NCI-H2029 (cell line): ENCODE measurements around the gene ABHD2.
"Not testable (repeated sequence)": the region's sequence is repeated elsewhere in the genome, so short reads cannot be mapped to it uniquely, and the experiment has no call there.

Source experiments
- DNase-seq: peaks from one replicate; lab custom pipeline; 2025; lab: John Stamatoyannopoulos, UW

Gene ABHD2, protein sequence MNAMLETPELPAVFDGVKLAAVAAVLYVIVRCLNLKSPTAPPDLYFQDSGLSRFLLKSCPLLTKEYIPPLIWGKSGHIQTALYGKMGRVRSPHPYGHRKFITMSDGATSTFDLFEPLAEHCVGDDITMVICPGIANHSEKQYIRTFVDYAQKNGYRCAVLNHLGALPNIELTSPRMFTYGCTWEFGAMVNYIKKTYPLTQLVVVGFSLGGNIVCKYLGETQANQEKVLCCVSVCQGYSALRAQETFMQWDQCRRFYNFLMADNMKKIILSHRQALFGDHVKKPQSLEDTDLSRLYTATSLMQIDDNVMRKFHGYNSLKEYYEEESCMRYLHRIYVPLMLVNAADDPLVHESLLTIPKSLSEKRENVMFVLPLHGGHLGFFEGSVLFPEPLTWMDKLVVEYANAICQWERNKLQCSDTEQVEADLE

DNA sequence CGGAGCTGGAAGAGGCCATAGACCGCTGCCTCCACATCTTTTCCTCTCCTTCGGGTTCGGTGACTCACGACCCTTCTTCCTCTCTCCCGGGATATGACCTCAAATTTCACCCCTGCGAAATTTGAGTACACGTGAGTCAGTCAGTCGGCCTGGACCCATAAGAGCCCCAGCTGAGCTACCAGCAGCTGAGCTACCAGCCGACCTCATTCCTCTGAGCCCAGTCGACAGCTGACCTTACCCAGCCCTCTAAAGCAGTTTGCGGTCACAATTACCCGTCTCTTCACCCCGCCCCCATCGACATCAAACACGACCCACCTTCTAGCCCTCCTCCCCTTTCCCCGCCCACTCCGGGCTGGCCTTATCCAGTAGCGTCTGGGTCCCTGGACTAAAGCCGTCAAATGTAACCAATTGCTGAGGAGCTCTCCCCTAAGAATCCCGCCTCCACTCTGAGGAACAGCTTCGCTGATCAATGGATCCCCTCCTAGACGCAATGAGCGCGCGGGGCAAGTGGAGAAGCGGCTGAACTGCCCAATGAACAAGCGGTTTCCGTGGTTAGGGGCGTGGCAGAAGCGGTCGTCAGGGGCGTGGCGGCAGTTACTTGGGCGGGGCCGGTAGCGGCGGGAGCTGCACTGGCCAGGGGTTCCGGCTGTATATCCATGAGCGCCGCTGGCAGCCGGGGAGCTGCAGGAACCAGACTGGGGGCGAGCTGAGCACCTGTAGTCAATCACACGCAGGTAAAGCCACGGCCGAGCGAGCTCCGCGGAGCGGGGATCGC lies at the start of gene ABHD2:
ABHD2 (plus strand) TSS at position 627 of the 775 bp plus-strand sequence. CDS start 27,872 bp downstream, outside the sequence.
- DNase-seq: peak; percentile 98

DNA sequence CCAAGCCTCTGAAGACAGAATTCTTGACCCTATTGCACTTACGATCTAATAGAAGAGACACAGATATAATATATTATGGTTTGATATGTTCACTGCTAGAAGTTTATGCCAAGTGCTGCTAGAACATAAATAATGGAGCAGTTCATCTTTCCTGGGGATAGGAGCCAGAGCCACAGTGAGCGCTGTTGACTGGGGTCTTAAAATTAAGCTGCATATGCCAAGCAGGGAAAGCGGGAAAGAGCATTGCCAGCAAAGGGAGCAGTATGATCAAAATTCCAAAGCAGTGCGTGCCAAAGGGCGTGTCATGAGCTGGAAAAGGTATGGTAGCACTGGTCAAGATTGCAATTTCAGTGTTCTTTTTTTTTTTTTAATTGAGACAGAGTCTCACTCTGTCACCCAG lies 49.1 kb upstream of the ABHD2 start:
- DNase-seq: no peak

DNA sequence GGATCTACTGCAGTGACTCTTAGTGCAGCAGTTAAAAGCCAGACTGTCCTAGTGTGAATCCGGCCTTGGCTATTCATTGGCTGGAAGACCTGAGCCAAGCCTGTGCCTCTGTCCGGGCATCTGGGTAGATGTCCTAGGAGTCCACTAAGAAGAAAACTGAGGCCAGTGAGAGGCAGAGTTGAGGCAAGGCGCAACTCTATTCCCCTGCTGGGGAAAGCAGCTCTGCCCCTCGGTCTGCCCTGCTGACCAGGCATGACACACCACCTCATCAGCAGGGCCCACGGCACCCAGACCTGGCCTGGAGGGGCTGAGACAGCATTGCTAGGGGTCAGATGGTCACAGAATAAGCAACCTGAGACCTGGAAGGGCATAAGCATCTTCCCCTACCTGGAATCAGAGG lies 46.7 kb upstream of the ABHD2 start:
- no peak for DNase-seq

DNA sequence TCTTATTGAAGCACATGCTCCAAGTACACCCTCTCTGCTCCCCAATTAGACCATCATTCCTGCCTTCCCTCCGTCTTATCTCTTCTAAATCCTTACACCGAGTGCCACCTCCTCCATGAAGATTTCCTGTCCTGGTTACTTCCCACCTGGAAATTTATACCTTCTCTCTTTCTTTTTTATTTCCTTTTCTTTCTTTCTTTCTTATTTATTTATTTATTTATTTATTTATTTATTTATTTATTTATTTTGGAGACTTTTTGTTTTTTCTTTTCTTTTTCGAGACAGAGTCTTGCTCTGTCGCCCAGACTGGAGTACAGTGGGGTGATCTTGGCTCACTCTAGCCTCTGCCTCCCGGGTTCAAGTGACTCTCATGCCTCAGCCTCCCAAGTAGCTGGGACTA lies 45.9 kb upstream of the ABHD2 start:
- DNase-seq: no peak

DNA sequence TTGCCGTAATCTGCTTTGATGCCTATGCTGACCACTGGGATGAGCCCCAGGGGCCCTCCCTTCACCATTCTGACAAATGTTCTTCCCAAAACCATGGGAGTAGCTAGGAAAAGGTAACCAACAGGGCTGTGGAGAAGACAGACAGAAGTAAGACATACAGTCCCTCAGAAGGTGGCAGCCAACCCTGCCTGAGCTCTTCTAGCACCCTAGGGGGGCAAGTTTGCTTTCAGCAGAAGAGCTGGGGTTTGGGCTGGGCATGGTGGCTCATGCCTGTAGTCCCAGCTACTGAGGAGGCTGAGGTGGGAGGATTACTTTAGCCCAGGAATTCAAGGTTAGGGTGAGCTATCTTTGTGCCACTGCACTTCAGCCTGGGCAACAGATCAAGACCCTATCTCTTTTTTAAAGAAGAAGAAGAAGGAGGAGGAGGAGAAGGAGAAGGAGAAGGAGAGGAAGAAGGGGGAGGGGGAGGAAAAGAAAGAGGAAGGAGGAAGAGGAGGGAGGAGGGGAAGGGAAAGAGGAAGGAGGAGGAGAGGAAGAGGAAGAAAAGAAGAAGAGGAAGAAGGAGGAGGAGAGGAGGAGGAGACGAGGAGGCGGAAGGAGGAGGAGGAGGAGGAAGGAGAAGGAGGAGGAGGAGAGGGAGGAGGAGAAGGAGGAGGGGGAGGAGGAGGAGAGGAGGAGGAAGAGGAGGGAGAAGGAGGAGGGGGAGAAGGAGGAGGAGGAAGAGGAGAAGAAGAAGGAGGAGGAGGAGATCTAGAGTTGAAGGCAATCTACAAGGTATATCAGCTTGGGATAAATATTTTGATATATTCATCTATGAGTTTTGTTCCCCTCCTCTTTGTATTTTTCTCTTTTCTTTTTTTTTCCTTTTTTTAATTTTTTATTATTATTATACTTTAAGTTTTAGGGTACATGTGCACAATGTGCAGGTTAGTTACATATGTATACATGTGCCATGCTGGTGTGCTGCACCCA lies 44.9 kb upstream of the ABHD2 start:
- no peak for DNase-seq

DNA sequence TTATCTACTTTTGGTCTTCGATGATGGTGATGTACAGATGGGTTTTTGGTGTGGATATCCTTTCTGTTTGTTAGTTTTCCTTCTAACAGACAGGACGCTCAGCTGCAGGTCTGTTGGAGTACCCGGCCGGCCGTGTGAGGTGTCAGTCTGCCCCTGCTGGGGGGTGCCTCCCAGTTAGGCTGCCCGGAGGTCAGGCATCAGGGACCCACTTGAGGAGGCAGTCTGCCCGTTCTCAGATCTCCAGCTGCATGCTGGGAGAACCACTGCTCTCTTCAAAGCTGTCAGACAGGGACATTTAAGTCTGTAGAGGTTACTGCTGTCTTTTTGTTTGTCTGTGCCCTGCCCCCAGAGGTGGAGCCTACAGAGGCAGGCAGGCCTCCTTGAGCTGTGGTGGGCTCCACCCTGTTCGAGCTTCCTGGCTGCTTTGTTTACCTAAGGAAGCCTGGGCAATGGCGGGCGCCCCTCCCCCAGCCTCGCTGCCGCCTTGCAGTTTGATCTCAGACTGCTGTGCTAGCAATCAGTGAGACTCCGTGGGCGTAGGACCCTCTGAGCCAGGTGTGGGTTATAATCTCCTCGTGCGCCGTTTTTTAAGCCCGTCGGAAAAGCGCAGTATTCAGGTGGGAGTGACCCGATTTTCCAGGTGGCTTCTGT lies 39.1 kb upstream of the ABHD2 start:
- not testable (repeated sequence) for DNase-seq

DNA sequence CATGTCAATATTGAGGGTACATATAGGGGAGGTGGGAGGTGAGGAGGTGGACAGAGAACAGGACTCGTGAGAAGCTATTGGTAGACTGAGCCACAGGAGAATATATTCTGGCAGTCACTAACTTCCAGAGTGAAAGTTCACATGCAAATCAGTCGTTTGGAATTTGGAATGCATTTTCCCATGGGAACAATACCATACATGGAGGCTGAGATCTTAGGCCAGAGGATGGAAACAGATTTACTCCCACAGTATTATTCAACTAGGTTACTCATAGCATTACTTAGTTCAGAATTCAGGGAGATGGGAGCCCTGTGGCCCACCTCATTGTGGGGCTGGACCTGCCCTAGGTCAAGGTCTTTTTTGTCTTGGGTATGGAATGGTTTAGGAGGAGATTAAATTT lies 36.4 kb upstream of the ABHD2 start:
- no peak for DNase-seq

DNA sequence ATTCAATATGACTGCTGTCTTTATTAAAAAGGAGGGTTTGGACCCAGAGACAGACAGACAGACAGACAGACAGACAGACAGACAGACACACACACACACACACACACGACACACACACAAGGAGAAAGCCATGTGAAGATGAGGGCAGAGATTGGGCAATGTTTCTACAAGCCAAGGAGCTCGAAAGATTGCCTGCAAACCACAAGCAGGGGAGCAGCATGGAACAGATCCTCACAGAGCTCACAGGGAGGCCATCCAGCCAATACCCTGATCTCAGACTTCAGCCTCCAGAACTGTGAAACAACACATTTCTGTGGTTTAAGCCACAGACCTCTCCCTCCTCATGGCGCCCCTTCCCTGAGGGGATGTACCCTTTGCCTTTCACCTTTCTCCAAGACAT lies 35.8 kb upstream of the ABHD2 start:
- DNase-seq: no peak

DNA sequence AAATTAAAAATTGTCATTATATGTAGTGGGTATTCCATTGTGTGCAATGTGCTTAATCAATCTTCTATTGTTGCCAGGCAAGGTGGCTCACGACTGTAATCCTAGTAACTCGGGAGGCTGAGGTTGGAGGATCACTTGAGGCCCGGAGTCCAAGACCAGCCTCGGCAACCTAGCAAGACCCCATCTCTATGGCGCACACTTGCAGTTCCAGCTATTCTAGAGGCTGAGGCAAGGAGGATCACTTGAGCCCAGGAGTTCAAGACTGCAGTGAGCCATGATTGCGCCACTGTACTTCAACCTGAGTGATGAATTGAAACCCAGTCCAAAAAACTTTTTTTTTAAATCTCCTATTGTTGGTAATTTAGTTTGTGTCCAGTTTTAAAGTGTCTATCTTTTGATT lies 33.4 kb upstream of the ABHD2 start:
- no peak for DNase-seq

DNA sequence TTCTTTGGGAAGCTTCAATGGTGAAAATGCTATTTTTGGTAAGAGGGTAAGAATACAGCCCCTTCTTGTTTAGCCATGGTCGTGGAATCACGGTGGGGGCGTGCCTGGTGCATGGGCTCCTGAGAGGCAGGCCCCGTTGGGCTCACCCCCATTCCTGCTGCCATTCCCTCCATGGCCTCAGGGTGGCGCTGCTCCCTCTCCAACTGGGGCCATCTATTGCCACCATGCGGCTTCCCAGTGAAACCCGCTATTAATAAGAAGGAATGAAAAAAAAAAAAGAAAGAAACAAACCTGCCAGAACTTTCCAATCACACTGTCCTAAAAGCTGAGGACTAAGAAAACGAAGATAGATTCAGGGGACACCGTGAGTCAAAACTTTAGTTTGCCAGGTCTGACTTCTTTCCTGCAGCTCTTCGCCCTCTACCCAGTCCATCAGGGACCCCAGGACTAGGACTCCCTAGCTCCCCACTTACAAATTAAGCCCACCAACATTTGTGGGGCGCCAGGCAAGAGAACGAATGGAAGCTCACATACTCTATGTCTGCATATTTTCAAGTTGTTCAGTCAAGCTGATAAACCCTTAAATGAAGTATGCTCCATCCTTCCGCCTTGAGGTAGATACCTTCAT lies 30.6 kb upstream of the ABHD2 start:
- DNase-seq: no peak

DNA sequence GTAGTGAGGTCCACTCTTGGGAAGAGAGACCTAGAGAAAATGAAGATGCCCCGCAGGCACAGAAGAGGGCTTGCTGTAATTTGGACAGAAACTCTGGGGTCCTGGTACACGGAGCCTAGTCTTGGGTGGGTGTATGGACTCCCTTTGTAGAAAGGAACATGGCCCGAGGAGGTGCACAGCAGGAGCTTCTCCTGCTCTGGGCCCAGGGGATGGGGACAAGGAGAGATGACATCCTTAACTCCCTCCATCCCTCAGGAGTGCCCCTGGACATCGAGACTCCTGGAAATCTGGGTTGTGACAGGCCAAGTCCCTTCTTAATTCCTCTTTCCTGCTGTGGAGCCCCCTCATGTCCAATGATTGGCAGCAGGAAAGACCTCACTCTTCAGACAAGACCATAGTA lies 29.9 kb upstream of the ABHD2 start:
- DNase-seq: no peak

DNA sequence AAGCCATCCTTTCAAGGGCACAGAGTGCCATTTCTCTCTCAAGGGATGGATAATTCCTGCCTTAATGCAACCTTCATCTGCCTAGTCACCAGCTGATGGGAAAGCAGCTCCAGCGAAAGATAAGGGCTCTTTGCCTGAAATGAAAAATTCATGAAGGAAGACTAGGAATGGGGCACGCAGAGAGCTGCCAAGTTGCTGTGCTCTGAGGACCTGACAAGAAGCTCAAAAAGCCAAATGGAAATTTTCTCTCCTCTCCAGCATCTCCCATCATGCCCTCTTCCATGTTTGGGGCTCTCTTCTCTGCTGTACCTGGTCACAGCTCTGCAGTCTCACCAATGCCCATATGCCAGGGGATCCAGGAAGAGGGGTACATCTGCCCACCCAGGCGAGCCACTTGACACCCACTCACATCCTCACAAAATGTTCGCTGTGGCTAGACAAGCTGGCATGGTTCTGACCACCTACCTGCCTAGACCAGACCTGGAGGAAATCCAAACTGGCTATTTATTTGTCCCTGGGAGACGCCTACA lies 29.3 kb upstream of the ABHD2 start:
- DNase-seq: no peak

DNA sequence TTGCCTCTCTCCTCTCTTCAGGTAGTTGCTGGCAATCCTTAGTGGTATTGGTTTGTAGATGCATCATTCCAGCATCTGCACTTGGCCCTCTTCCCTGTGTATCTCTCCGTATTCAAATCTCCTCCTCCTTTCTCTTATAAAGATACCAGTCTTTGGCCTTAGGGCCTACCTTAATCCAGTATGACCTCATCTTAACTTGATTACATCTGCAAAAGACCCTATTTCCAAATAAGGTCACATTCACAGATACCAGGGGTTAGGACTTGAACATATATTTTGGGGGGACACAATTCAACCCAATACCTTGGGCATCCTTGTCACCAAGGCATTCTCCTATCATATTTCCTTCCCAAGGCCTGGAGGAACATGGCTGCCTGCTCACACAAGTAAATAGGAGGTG lies 22.0 kb upstream of the ABHD2 start:
- no peak for DNase-seq

DNA sequence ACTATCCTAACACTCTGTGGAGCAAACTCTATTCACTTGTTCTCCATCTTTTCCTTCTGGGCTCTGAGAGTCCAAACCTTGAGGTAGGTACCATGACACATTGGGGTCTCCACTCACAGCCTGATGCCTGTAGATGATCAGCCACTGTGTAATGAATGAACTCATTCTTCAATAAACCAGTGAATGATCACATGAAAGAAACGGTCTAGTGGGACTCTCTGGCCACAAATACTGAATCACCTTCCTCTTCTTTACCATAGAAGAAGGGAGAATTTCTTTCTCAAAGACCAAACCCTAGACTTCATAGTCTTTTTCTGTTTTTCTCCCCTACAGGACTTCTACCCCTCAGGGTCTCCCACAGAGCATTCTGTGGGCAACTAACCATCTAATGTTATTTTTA lies 20.5 kb upstream of the ABHD2 start:
- no peak for DNase-seq

DNA sequence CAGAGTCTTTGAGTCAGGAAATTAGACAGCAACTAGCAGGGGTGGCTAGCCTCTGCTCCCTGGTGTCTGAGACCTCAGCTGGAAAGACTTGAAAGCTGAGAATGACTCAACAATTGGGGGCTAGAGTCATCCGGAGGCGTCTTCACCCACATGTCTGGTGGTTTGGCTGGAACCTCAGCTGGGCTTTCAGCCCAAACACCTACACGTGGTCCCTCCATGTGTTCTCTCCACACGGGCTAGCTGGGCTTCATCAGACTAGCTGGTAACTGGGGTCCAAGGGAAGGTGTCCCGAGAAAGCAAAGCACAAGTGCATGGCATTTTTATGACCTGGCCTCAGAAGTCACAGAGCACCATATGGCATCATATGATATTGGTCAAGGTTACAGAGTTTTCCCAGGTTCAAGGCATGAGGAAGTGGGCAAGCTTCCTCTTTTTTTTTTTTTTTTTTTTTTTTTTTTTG lies 19.9 kb upstream of the ABHD2 start:
- no peak for DNase-seq

DNA sequence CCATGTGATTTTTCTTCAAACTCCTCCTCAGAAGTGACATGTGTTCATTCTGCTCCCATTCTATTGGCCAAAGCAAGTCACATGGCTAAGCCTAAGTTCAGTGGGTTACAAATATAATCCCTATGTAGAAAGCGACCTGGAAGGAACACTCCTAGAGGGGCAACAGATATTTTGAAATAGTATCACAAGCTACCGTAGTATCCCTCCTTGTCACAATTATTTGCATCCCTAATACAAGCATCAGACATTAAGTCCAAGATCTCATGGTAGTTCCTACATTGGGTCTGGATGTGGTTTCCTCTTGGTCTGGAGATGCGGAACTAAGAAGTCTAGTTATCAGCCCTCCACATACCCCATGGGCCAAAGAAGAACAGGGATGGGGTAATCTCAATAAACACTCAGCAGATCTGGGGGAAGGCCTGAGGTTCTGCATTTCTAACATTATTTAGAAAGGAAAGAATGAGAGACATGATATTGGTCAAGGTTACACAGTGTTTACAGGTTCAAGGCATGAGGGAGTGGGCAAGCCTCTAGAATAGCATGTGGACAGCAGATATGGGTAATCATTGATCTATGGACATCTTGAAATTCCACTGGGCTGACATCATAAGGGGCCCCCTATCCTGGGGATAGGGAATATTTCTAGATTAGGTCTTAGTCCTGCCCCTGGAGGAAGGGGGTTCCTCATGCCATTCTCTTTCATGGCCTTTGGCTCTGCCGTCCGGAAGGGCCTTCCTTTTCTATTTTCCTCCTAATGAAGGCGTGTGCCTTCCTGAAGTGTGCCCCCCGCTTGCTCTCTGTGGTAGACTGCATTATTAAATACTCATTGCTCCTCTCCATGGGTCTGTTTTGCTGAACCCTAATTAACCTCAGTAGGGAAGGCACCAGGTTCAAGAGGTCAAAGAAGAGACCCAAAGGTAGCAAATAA lies 17.8 kb upstream of the ABHD2 start:
- DNase-seq: no peak

DNA sequence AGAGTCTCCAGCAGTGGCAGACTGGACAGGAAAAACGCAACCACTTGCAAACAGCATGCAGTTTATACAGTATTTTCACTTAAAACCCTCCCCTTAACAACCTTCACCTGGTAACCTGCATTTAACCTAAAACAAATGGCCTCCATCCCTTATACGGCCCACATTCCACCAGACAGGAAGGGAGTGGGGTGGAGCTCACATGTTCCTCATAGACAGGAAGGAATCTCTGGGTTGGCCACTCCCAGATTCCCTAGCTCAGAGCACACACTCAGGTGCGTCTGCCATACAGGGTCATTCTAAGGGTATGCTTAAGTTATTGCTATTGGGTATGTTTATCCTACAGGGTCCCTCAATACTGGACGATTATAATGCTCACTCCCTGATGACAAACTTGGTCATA lies 16.8 kb upstream of the ABHD2 start:
- no peak for DNase-seq

DNA sequence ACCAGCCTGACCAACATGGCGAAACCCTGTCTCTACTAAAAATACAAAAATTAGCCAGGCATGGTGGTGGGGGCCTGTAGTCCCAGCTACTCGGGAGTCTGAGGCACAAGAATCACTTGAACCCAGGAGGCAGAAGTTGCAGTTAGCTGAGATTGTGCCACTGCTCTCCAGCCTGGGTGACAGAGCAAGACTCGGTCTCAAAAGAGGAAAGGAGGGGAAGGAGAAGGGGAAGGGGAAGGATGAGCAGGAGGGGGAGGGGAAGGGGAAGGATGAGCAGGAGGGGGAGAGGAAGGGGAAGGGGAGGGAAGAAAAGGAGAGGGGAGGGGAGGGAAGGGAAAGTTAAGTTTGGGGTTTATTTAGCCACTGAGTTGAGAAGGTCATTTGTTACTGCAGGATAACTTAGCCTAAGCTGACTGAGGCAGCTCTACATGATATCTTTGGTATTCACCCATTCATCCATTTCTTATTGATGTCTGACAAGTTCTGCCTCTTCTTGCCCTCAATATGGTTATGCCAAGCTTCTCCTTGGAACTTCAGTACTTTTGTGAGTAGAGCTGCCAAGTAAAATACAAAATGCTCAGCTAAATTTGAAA lies 15.9 kb upstream of the ABHD2 start:
- no peak for DNase-seq

DNA sequence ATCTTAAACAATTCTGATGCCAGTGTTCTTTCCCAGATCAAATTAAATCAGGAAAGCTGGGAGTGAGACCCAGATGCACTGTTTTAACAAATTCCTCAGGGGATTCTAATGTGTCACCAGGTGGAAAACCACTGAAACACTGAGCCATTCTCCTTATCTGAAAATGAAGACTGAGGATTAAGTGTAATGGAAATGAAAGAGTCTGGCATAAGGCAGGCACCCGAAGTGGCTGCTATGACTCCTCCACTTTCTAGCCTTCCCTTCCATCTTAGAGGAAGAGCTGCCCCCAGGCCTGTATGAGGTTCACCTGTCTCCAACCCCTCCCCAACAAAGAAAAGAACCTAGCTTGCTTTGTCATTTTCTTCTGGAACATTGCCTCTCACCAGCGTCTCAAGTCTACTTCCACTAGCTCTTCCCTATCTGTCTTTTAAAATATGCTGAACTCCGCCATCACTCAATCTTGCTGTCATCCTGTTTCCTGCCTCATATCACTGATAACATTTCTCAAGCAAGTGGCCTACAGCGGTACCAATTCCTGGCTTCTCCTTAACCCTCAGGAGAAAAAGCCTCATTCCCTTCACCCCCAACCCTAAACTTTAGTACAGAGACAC lies 13.7 kb upstream of the ABHD2 start:
- DNase-seq: no peak
